GM18511 (cell line): Measurements from ENCODE around the gene FZR1.

ENCODE experiments used
- ATAC-seq: cut with Tn5 transposase; IDR thresholded peaks from one replicate; pipeline ENCODE4 v1.9.1; 2021; ENCODE audit warnings: mild to moderate bottlenecking, moderate library complexity; ENCODE audit not compliant: unreplicated experiment

FZR1 gene

GRCh38 chr19:3513229-3514140 is 7.4 kb downstream of the FZR1 start:
- no peak for ATAC-seq

DNA sequence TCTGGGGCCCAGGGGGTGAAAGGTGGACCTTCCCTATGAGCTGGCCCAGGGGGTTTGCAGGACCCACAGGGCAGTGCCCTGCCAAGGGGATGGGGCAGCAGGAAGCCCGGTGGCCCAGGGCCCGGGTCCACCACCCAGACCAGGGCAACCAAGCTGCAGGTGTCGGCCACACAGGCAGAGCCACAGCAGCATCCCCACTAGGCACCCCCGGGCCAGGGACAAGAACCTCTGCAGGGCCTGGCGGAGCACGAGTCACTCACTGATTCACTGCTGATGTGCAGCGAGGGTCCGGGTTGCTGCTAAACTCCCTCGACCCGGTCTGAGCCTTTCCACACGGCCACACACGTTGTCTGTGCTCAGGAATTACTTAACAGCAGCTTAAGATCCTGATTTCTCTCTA is 8.8 kb downstream of the FZR1 start:
- ATAC-seq, result no peak

DNA sequence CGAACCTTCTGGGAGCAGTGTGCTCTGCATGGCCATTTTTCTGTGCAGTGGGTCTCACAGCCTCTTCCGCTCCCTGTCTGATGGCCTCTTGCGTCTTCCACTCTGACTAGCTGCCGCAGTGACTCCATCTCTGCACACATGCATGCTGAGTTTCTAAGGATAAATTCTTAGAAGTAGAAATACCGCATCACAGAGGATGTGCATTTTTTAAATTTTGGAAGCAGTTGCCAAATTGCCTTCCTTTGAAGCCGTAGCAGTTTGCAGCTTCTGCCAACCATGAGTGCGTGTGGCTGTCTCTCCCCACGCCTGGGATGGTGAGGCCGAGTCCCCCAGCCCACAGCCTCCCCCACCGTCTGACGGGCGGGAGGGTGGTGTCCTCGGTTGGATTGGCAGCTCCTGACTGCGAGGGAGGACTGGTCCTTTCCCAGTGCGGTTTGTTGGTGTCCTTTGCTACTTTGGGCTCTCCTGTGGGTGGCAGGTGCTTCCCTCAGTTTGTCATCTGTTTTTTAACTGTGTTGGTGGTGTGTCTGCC is 9.8 kb downstream of the FZR1 start:
- ATAC-seq, result no peak

- no peak for ATAC-seq
Measured at GRCh38 chr19:3516675-3517207, 10.6 kb downstream of the FZR1 start.

DNA sequence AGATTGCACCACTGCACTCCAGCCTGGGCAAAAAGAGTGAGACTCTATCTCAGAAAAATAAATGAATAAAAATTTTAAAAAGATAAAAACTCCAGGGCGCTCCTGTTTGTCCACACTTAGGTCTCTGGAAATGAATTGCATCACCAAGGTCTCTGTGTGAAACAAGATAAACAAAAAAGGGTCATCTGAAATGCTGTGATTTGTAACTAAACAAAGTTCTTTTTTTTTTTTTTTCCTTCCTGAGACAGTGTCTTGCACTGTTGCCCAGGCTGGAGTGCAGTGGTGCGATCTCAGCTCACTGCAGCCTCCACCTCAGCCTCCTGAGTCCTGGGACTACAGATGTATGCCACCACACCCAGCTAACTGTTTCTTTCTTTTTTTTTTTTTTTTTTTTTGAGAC is 11.5 kb downstream of the FZR1 start:
- no peak for ATAC-seq

DNA sequence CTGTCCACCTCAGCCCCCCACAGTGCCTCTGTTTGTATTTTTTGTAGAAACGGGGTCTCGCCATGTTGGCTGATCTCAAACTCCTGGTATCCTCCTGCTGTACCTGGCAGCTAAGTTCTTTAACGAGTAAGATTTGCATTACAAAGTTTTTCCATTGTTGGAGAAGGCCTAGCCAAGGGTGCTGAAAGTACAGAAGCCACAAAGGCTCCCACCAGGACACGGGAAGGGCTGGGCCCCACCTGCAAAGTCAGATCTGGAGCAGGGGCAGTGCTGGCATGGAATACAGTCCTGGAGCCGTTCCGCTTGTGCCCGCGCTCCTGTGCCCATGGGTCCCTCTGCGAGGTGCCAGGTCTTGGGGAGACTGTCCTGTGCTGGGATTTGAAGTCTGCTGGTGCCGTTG is 12.1 kb downstream of the FZR1 start:
- ATAC-seq, result no peak

GRCh38 chr19:3518659-3519058 is 12.5 kb downstream of the FZR1 start:
- ATAC-seq, result no peak

DNA sequence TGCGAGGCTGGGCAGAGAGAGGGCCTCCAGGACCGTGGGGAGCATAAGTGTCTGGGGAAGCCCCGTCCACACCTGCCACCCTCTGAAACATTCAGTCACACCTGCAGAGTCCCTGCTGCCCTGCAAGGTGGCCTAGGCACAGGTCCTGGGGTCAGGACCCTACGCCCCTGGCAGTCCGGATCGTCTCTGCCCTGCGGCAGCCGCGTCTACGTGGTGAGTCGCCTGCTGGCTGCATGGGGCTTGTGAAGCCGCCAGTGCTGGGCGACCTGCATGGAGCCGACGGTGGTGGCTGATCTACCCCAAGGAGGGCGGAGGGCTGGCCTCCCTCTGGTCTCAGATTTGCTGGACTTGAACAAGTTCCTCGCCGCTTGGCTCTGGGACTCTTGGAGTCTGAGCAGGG is 13.0 kb downstream of the FZR1 start:
- ATAC-seq, result no peak

- ATAC-seq, result no peak
Measured at GRCh38 chr19:3520166-3521103, 14.3 kb downstream of the FZR1 start.

DNA sequence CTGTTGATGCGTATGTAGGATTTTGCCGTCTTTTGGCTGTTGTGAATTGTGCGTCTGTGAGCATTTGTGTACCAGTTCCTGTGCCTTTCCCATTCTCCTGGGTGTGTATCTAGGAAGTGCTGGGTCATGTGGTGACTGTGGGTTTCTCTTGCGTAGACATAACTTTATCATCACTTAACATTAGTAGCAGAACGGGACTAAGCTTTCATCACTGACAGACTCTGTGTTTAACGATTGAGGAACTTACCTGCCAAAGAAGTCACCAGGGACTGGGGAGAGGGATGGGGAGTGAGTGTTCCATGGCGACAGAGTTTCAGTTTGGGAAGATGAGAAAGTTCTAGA is 15.0 kb downstream of the FZR1 start:
- ATAC-seq, result no peak

- no peak for ATAC-seq
Measured at GRCh38 chr19:3522421-3523360, 16.6 kb downstream of the FZR1 start.

GRCh38 chr19:3523361-3524077 is 17.4 kb downstream of the FZR1 start:
- ATAC-seq, result no peak

GRCh38 chr19:3524078-3524842 is 18.1 kb downstream of the FZR1 start:
- no peak for ATAC-seq

- no peak for ATAC-seq
Measured at GRCh38 chr19:3524904-3525451, 18.9 kb downstream of the FZR1 start.

- no peak for ATAC-seq
Measured at GRCh38 chr19:3526507-3527237, 20.6 kb downstream of the FZR1 start.

GRCh38 chr19:3527238-3527910 is 21.3 kb downstream of the FZR1 start:
- ATAC-seq, result no peak

DNA sequence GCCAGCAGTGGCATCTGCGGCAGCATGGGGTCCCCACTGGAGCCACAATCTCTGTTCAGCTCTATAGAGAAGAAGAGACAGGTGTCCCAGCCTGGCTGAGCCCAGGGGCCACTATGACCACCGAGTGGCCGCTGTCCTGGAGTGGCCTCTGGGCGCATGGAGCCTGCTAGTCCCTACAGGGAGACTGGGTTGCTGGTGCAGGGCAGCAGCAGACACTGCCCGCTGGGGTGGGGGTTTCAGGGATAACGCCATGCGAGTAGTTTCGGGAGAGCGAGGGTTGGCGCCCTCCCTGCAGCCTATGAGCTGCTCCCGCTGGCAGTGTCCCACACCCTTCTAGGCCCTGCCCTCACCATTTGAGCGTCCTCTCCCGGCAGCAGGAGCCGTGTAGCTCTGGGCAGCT is 22.0 kb downstream of the FZR1 start:
- ATAC-seq, result no peak
